H9 (cell line): Measurements from ENCODE around the gene YRDC. TPM values are rescaled to one million over a fixed set of nuclear protein-coding genes. Genes with fewer than 3 reads are reported as not detected.

ENCODE experiments used
- DNase-seq: peaks from one replicate; pipeline ENCODE4 v3.0.0-alpha.2; 2017
- H2AFZ ChIP-seq: one replicate; pipeline ENCODE4 v1.6.1; 2013; ENCODE audit warnings: mild to moderate bottlenecking, low read length, control low read depth, moderate library complexity
- H2AK5ac ChIP-seq: 2 replicates; pipeline ENCODE4 v1.6.1; 2013; ENCODE audit warnings: low read length, control low read depth, mixed read lengths; ENCODE audit not compliant: insufficient read length
- H2BK120ac ChIP-seq: one replicate; pipeline ENCODE4 v1.6.1; 2013; ENCODE audit warnings: low read depth, mild to moderate bottlenecking, low read length, control low read depth, inconsistent platforms; ENCODE audit not compliant: poor library complexity, severe bottlenecking
- H2BK12ac ChIP-seq: 2 replicates; pipeline ENCODE4 v1.6.1; 2013; ENCODE audit warnings: low read length, control low read depth, mixed read lengths, low read depth; ENCODE audit not compliant: insufficient read length
- H2BK15ac ChIP-seq: 2 replicates; pipeline ENCODE4 v1.6.1; 2013; ENCODE audit warnings: low read depth, low read length, control low read depth
- H2BK20ac ChIP-seq: one replicate; pipeline ENCODE4 v1.6.1; 2013; ENCODE audit warnings: low read depth, mild to moderate bottlenecking, low read length, control low read depth, inconsistent platforms; ENCODE audit not compliant: poor library complexity, severe bottlenecking
- H2BK5ac ChIP-seq: 2 replicates; pipeline ENCODE4 v1.6.1; 2013; ENCODE audit warnings: low read length, control low read depth, mixed read lengths; ENCODE audit not compliant: insufficient read length
- H3K14ac ChIP-seq: 2 replicates; pipeline ENCODE4 v1.6.1; 2013; ENCODE audit warnings: low read length, control low read depth; ENCODE audit not compliant: insufficient read depth
- H3K18ac ChIP-seq: 2 replicates; pipeline ENCODE4 v1.6.1; 2013; ENCODE audit warnings: low read depth, mild to moderate bottlenecking, mixed read lengths, low read length, control low read depth; ENCODE audit not compliant: insufficient read length
- H3K23ac ChIP-seq: 2 replicates; pipeline ENCODE4 v1.6.1; 2013; ENCODE audit warnings: low read length, control low read depth, mixed read lengths, low read depth; ENCODE audit not compliant: insufficient read length
- H3K23me2 ChIP-seq: 2 replicates; pipeline ENCODE4 v1.6.1; 2013; ENCODE audit warnings: low read depth, mild to moderate bottlenecking, mixed read lengths, low read length, control low read depth; ENCODE audit not compliant: insufficient read length, poor library complexity, severe bottlenecking
- H3K27ac ChIP-seq: 2 replicates; pipeline ENCODE4 v1.5.1; 2013; ENCODE audit warnings: low read length, control low read depth, mixed read lengths, low read depth; ENCODE audit not compliant: insufficient read length
- H3K27me3 ChIP-seq: 2 replicates; pipeline ENCODE4 v1.6.1; 2013; ENCODE audit warnings: low read length, control low read depth, inconsistent platforms; ENCODE audit not compliant: insufficient read depth
- H3K4ac ChIP-seq: 2 replicates; pipeline ENCODE4 v1.6.1; 2013; ENCODE audit warnings: low read depth, mild to moderate bottlenecking, control low read depth, inconsistent platforms, low read length, moderate library complexity
- H3K4me1 ChIP-seq: 2 replicates; pipeline ENCODE4 v1.6.1; 2013; ENCODE audit warnings: low read length, control low read depth, inconsistent platforms; ENCODE audit not compliant: insufficient read depth
- H3K4me2 ChIP-seq: 2 replicates; pipeline ENCODE4 v1.6.1; 2013; ENCODE audit warnings: low read length, control low read depth, mixed read lengths; ENCODE audit not compliant: insufficient read length, insufficient read depth
- H3K56ac ChIP-seq: 2 replicates; pipeline ENCODE4 v1.6.1; 2013; ENCODE audit warnings: low read depth, mild to moderate bottlenecking, mixed read lengths, low read length, control low read depth; ENCODE audit not compliant: insufficient read length
- H3K79me1 ChIP-seq: 2 replicates; pipeline ENCODE4 v1.6.1; 2013; ENCODE audit warnings: low read depth, mild to moderate bottlenecking, moderate library complexity, low read length, control low read depth, inconsistent platforms; ENCODE audit not compliant: insufficient read depth, poor library complexity, severe bottlenecking
- H3K79me2 ChIP-seq: 2 replicates; pipeline ENCODE4 v1.6.1; 2013; ENCODE audit warnings: low read length, control low read depth, inconsistent platforms; ENCODE audit not compliant: insufficient read depth
- H3K9ac ChIP-seq: 2 replicates; pipeline ENCODE4 v1.6.1; 2013; ENCODE audit warnings: low read length, control low read depth, mixed read lengths; ENCODE audit not compliant: insufficient read length; ENCODE audit errors: extremely low read depth
- H3K9me3 ChIP-seq: one replicate; pipeline ENCODE4 v1.6.1; 2013; ENCODE audit warnings: low read depth, low read length, inconsistent platforms; ENCODE audit not compliant: control insufficient read depth
- H3T11ph ChIP-seq: one replicate; pipeline ENCODE4 v1.6.1; 2013; ENCODE audit warnings: mild to moderate bottlenecking, low read length, control low read depth, inconsistent platforms
- H4K20me1 ChIP-seq: one replicate; pipeline ENCODE4 v1.6.1; 2013; ENCODE audit not compliant: control insufficient read depth, insufficient read length, insufficient read depth
- H4K5ac ChIP-seq: 2 replicates; pipeline ENCODE4 v1.6.1; 2013; ENCODE audit warnings: low read depth, mild to moderate bottlenecking, mixed read lengths, low read length, control low read depth; ENCODE audit not compliant: insufficient read length
- H4K8ac ChIP-seq: replicated peaks from 2 replicates; pipeline ENCODE4 v1.6.1; 2013; ENCODE audit warnings: low read length, control low read depth, mixed read lengths, low read depth; ENCODE audit not compliant: insufficient read length
- H4K91ac ChIP-seq: 2 replicates; pipeline ENCODE4 v1.6.1; 2013; ENCODE audit warnings: low read depth, mild to moderate bottlenecking, moderate library complexity, mixed read lengths, low read length, control low read depth; ENCODE audit not compliant: insufficient read length
- H3K27ac Mint-ChIP-seq, 3 experiments: 2 replicates in 2 of 3; 3 replicates in 1 of 3; pipeline ENCODE4 v1.8.0; 2020 to 2021; ENCODE audit warnings: mixed read lengths in 3 of 3, mild to moderate bottlenecking in 1 of 3, moderate library complexity in 1 of 3
- H3K27me3 Mint-ChIP-seq: 2 replicates; pipeline ENCODE4 v1.8.0; 2021; ENCODE audit warnings: low read depth, mild to moderate bottlenecking, moderate library complexity, mixed read lengths
- H3K36me3 Mint-ChIP-seq, 3 experiments: 2 replicates in 2 of 3; 3 replicates in 1 of 3; pipeline ENCODE4 v1.8.0; 2020 to 2021; ENCODE audit warnings: low read depth in 3 of 3, mixed read lengths in 3 of 3; ENCODE audit not compliant: insufficient read depth in 1 of 3
- H3K4me1 Mint-ChIP-seq, 2 experiments: 2 replicates each; pipeline ENCODE4 v1.8.0; 2020; ENCODE audit warnings: mixed read lengths in 2 of 2
- H3K4me3 Mint-ChIP-seq, 2 experiments: 2 replicates in 1 of 2; 3 replicates in 1 of 2; pipeline ENCODE4 v1.8.0; 2020 to 2021; ENCODE audit warnings: mild to moderate bottlenecking in 2 of 2, mixed read lengths in 2 of 2, moderate library complexity in 1 of 2
- H3K9me3 Mint-ChIP-seq, 2 experiments: 2 replicates in 1 of 2; 3 replicates in 1 of 2; pipeline ENCODE4 v1.8.0; 2020; ENCODE audit warnings: mild to moderate bottlenecking in 2 of 2, mixed read lengths in 2 of 2, moderate library complexity in 1 of 2
- WGBS: extraction: QIAGEN DNeasy Blood & Tissue Kit; methylation state at CpG from one replicate; pipeline ENCODE4 v1.1.7; 2013; ENCODE audit warnings: missing lambda C conversion rate, low lambda C conversion rate, mixed read lengths; ENCODE audit not compliant: insufficient read length; ENCODE audit errors: extremely low coverage; 5-methylcytosine and 5-hydroxymethylcytosine counted together
- total RNA-seq: library from RNA; stranded (reverse); gene quantifications from 2 replicates; pipeline ENCODE4 v1.2.1, GENCODE V29; 2021
- TF ChIP-seq, protein P1 (sequence below): fragments of 200-600 bp; sonication (generic); conservative IDR thresholded peaks from 3 replicates; pipeline ENCODE4 v1.8.0; 2021; ENCODE audit warnings: antibody characterized with exemption, mild to moderate bottlenecking

Gene YRDC
- total RNA-seq, 1 experiment from 2014 or later, result 28.0 TPM

DNA sequence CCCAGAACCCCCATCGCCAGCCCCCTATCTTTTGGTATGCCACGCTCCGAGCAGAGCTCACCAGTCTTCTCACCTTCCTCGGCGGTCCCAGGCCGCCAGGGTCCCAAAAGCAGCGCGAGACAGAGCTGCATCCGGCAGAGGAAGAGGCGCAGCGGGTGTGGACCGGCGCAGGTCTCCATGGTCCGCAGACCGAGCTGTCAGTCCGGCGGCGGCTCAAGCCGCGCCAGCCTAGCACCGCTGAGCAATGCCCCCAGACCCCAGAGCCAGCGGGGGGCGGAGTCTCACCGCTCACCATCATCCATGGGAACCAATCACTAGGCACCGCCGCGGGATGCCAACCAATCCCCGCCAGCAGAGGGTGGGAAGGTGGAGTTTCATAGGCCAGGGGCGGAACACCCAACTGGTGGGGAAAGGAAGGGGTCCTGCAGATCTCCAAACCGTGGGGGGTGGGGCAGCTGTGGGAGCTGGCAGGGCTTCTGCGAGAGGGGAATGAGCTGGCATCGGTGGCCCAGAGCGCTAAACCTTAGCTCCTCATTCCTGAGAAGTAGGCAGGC, 43.0 kb downstream of the YRDC start, which contains the start of gene EPHA10:
Gene EPHA10 (minus strand): TSS at position 233 of the 554 bp plus-strand sequence. CDS start 54 bp downstream, at position 179.
- no peak within 1 kb of the TSS for H2BK120ac ChIP-seq
- H3K18ac ChIP-seq, result no peak within 1 kb of the TSS
- H3K27me3 ChIP-seq, result peaks cover 25% of the 10 kb centered on the region
- no peak within 1 kb of the TSS for H3K4ac ChIP-seq
- peaks cover 26 to 30% of the 10 kb centered on the region in 2 experiments for H3K4me1 Mint-ChIP-seq
- no peaks in the 10 kb centered on the region; the same call in none of the 2 replicates for H3K27me3 Mint-ChIP-seq
- DNase-seq, result peak; percentile 92
- no peak within 1 kb of the TSS for H4K91ac ChIP-seq
- H2AFZ ChIP-seq, result no peak within 1 kb of the TSS
- no peak within 1 kb of the TSS for H2BK12ac ChIP-seq
- H3K9me3 ChIP-seq, result no peaks in the 10 kb centered on the region
- no peaks in the 10 kb centered on the region for H3K79me2 ChIP-seq
- no peak within 1 kb of the TSS for H2BK20ac ChIP-seq
- H3K36me3 Mint-ChIP-seq, result no peaks in the 10 kb centered on the region
- no peak within 1 kb of the TSS for H3K23ac ChIP-seq
- H2BK5ac ChIP-seq, result no peak within 1 kb of the TSS
- no peaks in the 10 kb centered on the region for H3K79me1 ChIP-seq
- no peak within 1 kb of the TSS for H2BK15ac ChIP-seq
- H4K20me1 ChIP-seq, result no peaks in the 10 kb centered on the region
- no peak within 1 kb of the TSS for H4K5ac ChIP-seq
- TF ChIP-seq, protein P1, sequence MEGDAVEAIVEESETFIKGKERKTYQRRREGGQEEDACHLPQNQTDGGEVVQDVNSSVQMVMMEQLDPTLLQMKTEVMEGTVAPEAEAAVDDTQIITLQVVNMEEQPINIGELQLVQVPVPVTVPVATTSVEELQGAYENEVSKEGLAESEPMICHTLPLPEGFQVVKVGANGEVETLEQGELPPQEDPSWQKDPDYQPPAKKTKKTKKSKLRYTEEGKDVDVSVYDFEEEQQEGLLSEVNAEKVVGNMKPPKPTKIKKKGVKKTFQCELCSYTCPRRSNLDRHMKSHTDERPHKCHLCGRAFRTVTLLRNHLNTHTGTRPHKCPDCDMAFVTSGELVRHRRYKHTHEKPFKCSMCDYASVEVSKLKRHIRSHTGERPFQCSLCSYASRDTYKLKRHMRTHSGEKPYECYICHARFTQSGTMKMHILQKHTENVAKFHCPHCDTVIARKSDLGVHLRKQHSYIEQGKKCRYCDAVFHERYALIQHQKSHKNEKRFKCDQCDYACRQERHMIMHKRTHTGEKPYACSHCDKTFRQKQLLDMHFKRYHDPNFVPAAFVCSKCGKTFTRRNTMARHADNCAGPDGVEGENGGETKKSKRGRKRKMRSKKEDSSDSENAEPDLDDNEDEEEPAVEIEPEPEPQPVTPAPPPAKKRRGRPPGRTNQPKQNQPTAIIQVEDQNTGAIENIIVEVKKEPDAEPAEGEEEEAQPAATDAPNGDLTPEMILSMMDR, result no peak
- no peaks in the 10 kb centered on the region; a peak in 1 of 5 replicates for H3K9me3 Mint-ChIP-seq
- no peak within 1 kb of the TSS for H2AK5ac ChIP-seq
- peaks cover 4% of the 10 kb centered on the region; the same call in 1 of the 2 replicates for H3K4me1 ChIP-seq
- no peak within 1 kb of the TSS for H3T11ph ChIP-seq
- H4K8ac ChIP-seq, result no peak within 1 kb of the TSS
- H3K23me2 ChIP-seq, result peaks cover 19% of the 10 kb centered on the region
- H3K56ac ChIP-seq, result no peak within 1 kb of the TSS
- no peak within 1 kb of the TSS for H3K9ac ChIP-seq
- H3K14ac ChIP-seq, result no peak within 1 kb of the TSS
- H3K4me3 Mint-ChIP-seq, result peak within 1 kb of the TSS; percentile 57 to 88
- H3K27ac ChIP-seq, result no peak within 1 kb of the TSS
- no peak within 1 kb of the TSS; a peak in 1 of 7 replicates for H3K27ac Mint-ChIP-seq
- WGBS, result no CpG with 5 or more reads among the region's 33 CpGs
- peak within 1 kb of the TSS; percentile 80 for H3K4me2 ChIP-seq
